Esophagus muscularis mucosa (tissue), 3 donors: Measurements from ENCODE around the gene EEPD1.

Experiments
- CTCF ChIP-seq, 3 experiments: fragments of 200-600 bp in 2 of 3; fragments of 450-650 bp in 1 of 3; sonication (generic) in 2 of 3; IDR thresholded peaks; one replicate each; pipeline ENCODE4 v1.5.1; 2017 to 2019; ENCODE audit warnings: antibody characterized with exemption in 3 of 3, mild to moderate bottlenecking in 2 of 3, moderate library complexity in 1 of 3
- POLR2A ChIP-seq: fragments of 450-650 bp; IDR thresholded peaks from one replicate; pipeline ENCODE4 v1.6.1; 2017; ENCODE audit warnings: antibody characterized with exemption, moderate library complexity, mild to moderate bottlenecking, low read depth

- TF ChIP-seq CTCF (IDR thresholded peaks at IDR 0.05) (peak; percentile 94 to 97 (median 97)), POLR2A (no peak)
These were observed 138.6 kb downstream of the EEPD1 start for GRCh38 chr7:36291387-36292316.
